A549 (cell line): ENCODE data around the gene CRYGN. TPM values are rescaled to one million over a fixed set of nuclear protein-coding genes. Genes with fewer than 3 reads are reported as not detected.

ENCODE experiments used
- ATAC-seq, 2 experiments: fragments of 200-7000 bp in 1 of 2; fragments of >200 bp in 1 of 2; cut with Nextera tagmentation in 1 of 2; cut with Tn5 transposase in 1 of 2; 3 replicates each; pipeline versions ENCODE4 v1.8.0 to v1.9.1; 2018 to 2020; ENCODE audit warnings: mild to moderate bottlenecking in 1 of 2, moderate library complexity in 1 of 2
- CTCF ChIA-PET: fragments of 300-600 bp; sonication (Branson Sonifier 250); formaldehyde crosslinking; extraction: SDS; loops from one replicate; lab custom pipeline; 2021; ENCODE audit warnings: antibody characterized with exemption, inconsistent platforms; lab: Yijun Ruan, JAX
- POLR2A ChIA-PET: fragments of 350-600 bp; formaldehyde crosslinking; extraction: SDS; loops from one replicate; lab custom pipeline; 2021; ENCODE audit warnings: antibody characterized with exemption, inconsistent platforms; lab: Yijun Ruan, JAX
- DNase-seq, 2 experiments: peaks; one replicate each; pipeline versions ENCODE4 v3.0.0 to v3.0.0-alpha.2; 2011 to 2016; ENCODE audit warnings: low read depth in 1 of 2, low spot score in 1 of 2
- FAIRE-seq: peaks from 2 replicates; lab custom pipeline; 2011; peaks lifted over from hg19 to GRCh38; lab: Jason Lieb, UNC
- H3K27ac ChIP-seq, 2 experiments: fragments of >200 bp; sonication (Bioruptor Twin); formaldehyde crosslinking; 3 replicates each; pipeline ENCODE4 v1.5.1; 2016 to 2017
- H3K4me1 ChIP-seq: fragments of >200 bp; sonication (Bioruptor Twin); formaldehyde crosslinking; 3 replicates; pipeline ENCODE4 v1.6.1; 2016
- H3K4me2 ChIP-seq: fragments of >200 bp; sonication (Bioruptor Twin); formaldehyde crosslinking; 3 replicates; pipeline ENCODE4 v1.6.1; 2016
- H3K4me3 ChIP-seq: fragments of >200 bp; sonication (Bioruptor Twin); formaldehyde crosslinking; 3 replicates; pipeline ENCODE4 v1.5.1; 2016
- H3K9me3 ChIP-seq: fragments of >200 bp; sonication (Bioruptor Twin); formaldehyde crosslinking; 3 replicates; pipeline ENCODE4 v1.6.1; 2016
- ATOH8 ChIP-seq: fragments of 250-450 bp; sonication (Bioruptor Pico); IDR thresholded peaks from 2 replicates; pipeline ENCODE4 v1.5.0; 2020; ENCODE audit warnings: low read depth, mild to moderate bottlenecking, moderate library complexity
- BCL3 ChIP-seq: fragments of >200 bp; sonication (Bioruptor Twin); formaldehyde crosslinking; IDR thresholded peaks from 3 replicates; pipeline ENCODE4 v1.6.1; 2016
- CBX8 ChIP-seq: fragments of 200-600 bp; sonication (generic); IDR thresholded peaks from 2 replicates; pipeline ENCODE4 v1.6.1; 2016
- EP300 ChIP-seq, 2 experiments: fragments of >200 bp; sonication (Bioruptor Twin); formaldehyde crosslinking; IDR thresholded peaks; 2 replicates in 1 of 2; 3 replicates in 1 of 2; pipeline ENCODE4 v1.6.1; 2016 to 2017
- FOSB ChIP-seq: fragments of 250-450 bp; sonication (Bioruptor Pico); IDR thresholded peaks from 2 replicates; pipeline ENCODE4 v1.5.0; 2020; ENCODE audit warnings: mild to moderate bottlenecking, moderate library complexity
- GATA3 ChIP-seq: IDR thresholded peaks from 2 replicates; pipeline ENCODE4 v1.6.1; 2012; ENCODE audit warnings: borderline replicate concordance
- HDAC2 ChIP-seq: fragments of 200-600 bp; sonication (generic); IDR thresholded peaks from 2 replicates; pipeline ENCODE4 v1.6.1; 2016
- HEYL ChIP-seq: fragments of 250-450 bp; sonication (Bioruptor Pico); IDR thresholded peaks from 2 replicates; pipeline ENCODE4 v1.8.0; 2021; ENCODE audit warnings: mild to moderate bottlenecking, moderate library complexity
- HMGXB4 ChIP-seq: fragments of 250-450 bp; sonication (Bioruptor Pico); IDR thresholded peaks from 2 replicates; pipeline ENCODE4 v1.5.0; 2021; ENCODE audit warnings: mild to moderate bottlenecking, moderate library complexity, borderline replicate concordance
- HOXA7 ChIP-seq: fragments of 250-450 bp; sonication (Bioruptor Pico); IDR thresholded peaks from 2 replicates; pipeline ENCODE4 v1.5.0; 2020; ENCODE audit warnings: mild to moderate bottlenecking, moderate library complexity
- HOXB13 ChIP-seq: fragments of 250-450 bp; sonication (Bioruptor Pico); IDR thresholded peaks from 2 replicates; pipeline ENCODE4 v1.5.0; 2020; ENCODE audit warnings: low read depth, mild to moderate bottlenecking, moderate library complexity
- HOXB5 ChIP-seq: fragments of 250-450 bp; sonication (Bioruptor Pico); IDR thresholded peaks from 2 replicates; pipeline ENCODE4 v1.5.0; 2020; ENCODE audit warnings: mild to moderate bottlenecking, moderate library complexity
- JUN ChIP-seq, 2 experiments: fragments of >200 bp; sonication (Bioruptor Twin); formaldehyde crosslinking; IDR thresholded peaks; 2 replicates in 1 of 2; 3 replicates in 1 of 2; pipeline ENCODE4 v1.6.1; 2016 to 2017
- KDM1A ChIP-seq: fragments of 200-600 bp; sonication (generic); IDR thresholded peaks from 2 replicates; pipeline ENCODE4 v1.6.1; 2016; ENCODE audit warnings: low read depth, mild to moderate bottlenecking
- KDM5A ChIP-seq: fragments of 200-600 bp; sonication (generic); IDR thresholded peaks from 2 replicates; pipeline ENCODE4 v1.6.1; 2016; ENCODE audit warnings: antibody characterized with exemption, mild to moderate bottlenecking
- MAZ ChIP-seq: fragments of 150-350 bp; IDR thresholded peaks from 2 replicates; pipeline ENCODE4 v1.6.1; 2014; ENCODE audit warnings: antibody characterized with exemption, low read depth, low read length, borderline replicate concordance
- MYC ChIP-seq: IDR thresholded peaks from 2 replicates; pipeline ENCODE4 v1.6.1; 2012; ENCODE audit warnings: mild to moderate bottlenecking, inconsistent platforms, low read length, improper control_type of control experiment, borderline replicate concordance
- NFE2L2 ChIP-seq: fragments of 150-350 bp; conservative IDR thresholded peaks from 2 replicates; pipeline ENCODE4 v1.6.1; 2014; ENCODE audit warnings: low read length
- PHF8 ChIP-seq: fragments of 200-600 bp; sonication (generic); IDR thresholded peaks from 2 replicates; pipeline ENCODE4 v1.6.1; 2016; ENCODE audit warnings: low read depth, mild to moderate bottlenecking, antibody characterized with exemption, moderate library complexity, borderline replicate concordance
- RFX5 ChIP-seq: fragments of 450-650 bp; IDR thresholded peaks from 2 replicates; pipeline ENCODE4 v1.7.1; 2014; ENCODE audit warnings: antibody characterized with exemption, mild to moderate bottlenecking, moderate library complexity
- RNF2 ChIP-seq: fragments of 200-600 bp; sonication (generic); IDR thresholded peaks from 2 replicates; pipeline ENCODE4 v1.6.1; 2016; ENCODE audit warnings: low read depth, mild to moderate bottlenecking, antibody characterized with exemption, moderate library complexity, borderline replicate concordance
- SMC3 ChIP-seq: fragments of >200 bp; sonication (Bioruptor Twin); formaldehyde crosslinking; IDR thresholded peaks from 3 replicates; pipeline ENCODE4 v1.6.1; 2018; ENCODE audit warnings: inconsistent platforms
- SREBF2 ChIP-seq: fragments of 450-650 bp; IDR thresholded peaks from 2 replicates; pipeline ENCODE4 v1.6.1; 2014; ENCODE audit warnings: mild to moderate bottlenecking, moderate library complexity
- TFCP2L1 ChIP-seq: fragments of 250-450 bp; sonication (Bioruptor Pico); IDR thresholded peaks from 2 replicates; pipeline ENCODE4 v1.5.0; 2021; ENCODE audit warnings: mild to moderate bottlenecking
- TP53 ChIP-seq: fragments of 250-450 bp; sonication (Bioruptor Pico); IDR thresholded peaks from 2 replicates; pipeline ENCODE4 v1.5.0; 2021; ENCODE audit warnings: mild to moderate bottlenecking, moderate library complexity
- USF2 ChIP-seq: fragments of 450-650 bp; IDR thresholded peaks from 2 replicates; pipeline ENCODE4 v1.6.1; 2014; ENCODE audit warnings: antibody characterized with exemption
- ZFP36 ChIP-seq: fragments of 450-650 bp; IDR thresholded peaks from 2 replicates; pipeline ENCODE4 v1.6.1; 2014; ENCODE audit warnings: borderline replicate concordance; ENCODE audit not compliant: partially characterized antibody
- ZNF302 ChIP-seq: fragments of 250-450 bp; sonication (Bioruptor Pico); IDR thresholded peaks from 2 replicates; pipeline ENCODE4 v1.9.0; 2021; ENCODE audit warnings: inconsistent platforms, mild to moderate bottlenecking, moderate library complexity
- WGBS: methylation state at CpG from one replicate; pipeline ENCODE4 v1.1.6; 2017; ENCODE audit errors: missing lambda C conversion rate; 5-methylcytosine and 5-hydroxymethylcytosine counted together
- polyA plus RNA-seq, 4 experiments: library from polyadenylated mRNA; depleted of rRNA in 3 of 4; stranded (reverse); fragments of >200 nt; fragmentation: RNase III in 1 of 4; extraction: RNeasy Plus Mini Kit Qiagen cat#74134 plus additional on column Dnase treatment in 1 of 4; gene quantifications; 2 replicates in 3 of 4; 3 replicates in 1 of 4; pipeline ENCODE4 v1.2.3, GENCODE V29; 2011 to 2017

The CRYGN gene
- polyA plus RNA-seq, 2 of the 4 experiments (the other 2 are of a cell fraction): not detected

- TF ChIP-seq KDM5A: no peak
- Histone ChIP-seq H3K4me3 (no peak overlapping the region), H3K9me3 (no peaks in the 10 kb centered on the region), H3K4me2 (no peak overlapping the region), H3K4me1 (peaks cover 8% of the 10 kb centered on the region; the same call in 1 of the 3 replicates), H3K27ac (no peak overlapping the region)
- POLR2A ChIA-PET: no interaction called here
- WGBS: 70% methylated on average over 12 of the region's 13 CpGs
- DNase-seq (no peak), ATAC-seq (no peak), FAIRE-seq (no peak)
- CTCF ChIA-PET: interaction anchor here (0.8 to 7.4 kb wide), 7 partner anchors 12 to 322 kb away, joined by 3 to 73 read pairs (median 5); no protein-coding TSS in a partner anchor
These were observed 2.8 kb downstream of the CRYGN start for GRCh38 chr7:151437159-151437553.

- Histone ChIP-seq H3K4me2 (no peak overlapping the region), H3K4me3 (no peak overlapping the region), H3K27ac (peak overlapping the region in 1 of 2 experiments; percentile 38; a peak in 2 of 6 replicates), H3K9me3 (no peaks in the 10 kb centered on the region), H3K4me1 (peaks cover 8% of the 10 kb centered on the region; the same call in 1 of the 3 replicates)
- POLR2A ChIA-PET: no interaction called here
- ATAC-seq: no peak
- FAIRE-seq: no peak
- TF ChIP-seq PHF8: no peak
- no peak for TF ChIP-seq TFCP2L1
- TF ChIP-seq HMGXB4 (CRISPR knock-in tag): no peak
- no peak for TF ChIP-seq ZNF302 (CRISPR knock-in tag)
- TF ChIP-seq ATOH8: no peak
- no peak for TF ChIP-seq HOXA7 (CRISPR knock-in tag)
- no peak for TF ChIP-seq ZFP36
- TF ChIP-seq MYC: no peak
- TF ChIP-seq EP300 (IDR thresholded peaks at IDR 0.05): no peak
- TF ChIP-seq MAZ: no peak
- no peak for TF ChIP-seq GATA3
- no peak for TF ChIP-seq JUN (IDR thresholded peaks at IDR 0.05)
- no peak for TF ChIP-seq CBX8
- no peak for TF ChIP-seq HOXB13 (CRISPR knock-in tag)
- TF ChIP-seq NFE2L2: no peak
- no peak for TF ChIP-seq USF2
- no peak for TF ChIP-seq SREBF2
- WGBS: 84% methylated on average over 9 of the region's 9 CpGs
- DNase-seq: no peak
- CTCF ChIA-PET: interaction anchor here (0.8 to 7.4 kb wide), 6 partner anchors 8 to 323 kb away, joined by 3 to 73 read pairs (median 4); no protein-coding TSS in a partner anchor
These were observed 3.3 kb downstream of the CRYGN start for GRCh38 chr7:151436446-151437158.

GRCh38 chr7:151435971-151436370, 4.0 kb downstream of the CRYGN start:
- Histone ChIP-seq H3K4me2 (no peak overlapping the region), H3K9me3 (no peaks in the 10 kb centered on the region), H3K27ac (0 out of 6 replicates have a peak overlapping the region, but pooled peaks of 1 of the 2 experiments have one; percentile 38), H3K4me1 (peaks cover 3% of the 10 kb centered on the region; the same call in 1 of the 3 replicates), H3K4me3 (no peak overlapping the region)
- ATAC-seq (no peak), FAIRE-seq (no peak), DNase-seq (no peak)
- ChIA-PET CTCF (interaction anchor here (0.9 to 7.4 kb wide), 5 partner anchors 8 to 324 kb away, joined by 3 to 73 read pairs (median 4); no protein-coding TSS in a partner anchor), POLR2A (no interaction called here)
- 92% methylated on average over 8 of the region's 15 CpGs for WGBS
- TF ChIP-seq SMC3: no peak
- no peak for TF ChIP-seq KDM1A
- no peak for TF ChIP-seq FOSB (CRISPR knock-in tag)
- no peak for TF ChIP-seq HOXB5
- no peak for TF ChIP-seq HOXA7 (CRISPR knock-in tag)
- no peak for TF ChIP-seq TP53
- TF ChIP-seq HDAC2: no peak
- no peak for TF ChIP-seq RFX5
- no peak for TF ChIP-seq HEYL (CRISPR knock-in tag)
- TF ChIP-seq BCL3: no peak
- TF ChIP-seq RNF2: no peak
- TF ChIP-seq HMGXB4 (CRISPR knock-in tag): no peak
